Measurements from ENCODE around the gene KCNK15.
A peak's percentile ranks its signal among the peaks of the same experiment; 100 is the strongest.
"Not testable (repeated sequence)": the region's sequence is repeated elsewhere in the genome, so short reads cannot be mapped to it uniquely, and the experiment has no call there.

Gene KCNK15

DNA sequence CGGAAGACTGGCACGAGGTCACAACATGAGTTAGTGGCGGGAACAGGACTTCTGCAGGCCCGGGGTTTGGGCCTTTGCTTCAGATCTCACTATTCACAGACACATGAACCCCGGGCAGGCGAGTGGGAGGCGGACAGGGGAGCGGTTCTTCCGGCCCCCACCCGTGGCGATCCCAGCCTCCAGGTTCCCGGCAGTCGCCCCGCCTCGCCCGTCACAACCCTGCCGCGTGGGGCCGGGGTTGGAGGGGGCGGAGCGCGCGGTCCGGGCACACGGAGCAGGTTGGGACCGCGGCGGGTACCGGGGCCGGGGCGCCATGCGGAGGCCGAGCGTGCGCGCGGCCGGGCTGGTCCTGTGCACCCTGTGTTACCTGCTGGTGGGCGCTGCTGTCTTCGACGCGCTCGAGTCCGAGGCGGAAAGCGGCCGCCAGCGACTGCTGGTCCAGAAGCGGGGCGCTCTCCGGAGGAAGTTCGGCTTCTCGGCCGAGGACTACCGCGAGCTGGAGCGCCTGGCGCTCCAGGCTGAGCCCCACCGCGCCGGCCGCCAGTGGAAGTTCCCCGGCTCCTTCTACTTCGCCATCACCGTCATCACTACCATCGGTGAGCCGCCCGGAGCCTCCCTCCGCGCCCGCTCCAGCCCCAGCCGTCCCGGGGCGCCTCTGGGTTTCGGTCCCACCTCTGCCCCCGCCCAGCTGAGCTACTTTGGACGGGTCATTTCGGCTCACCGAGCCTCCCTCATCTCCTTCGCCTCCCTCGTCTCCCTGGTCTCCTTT, at the start of gene KCNK15:
KCNK15 (plus strand) TSS at position 268 of the 769 bp plus-strand sequence; CDS start at position 314, 46 bp downstream.
- no peak for DNase-seq (ENCODE audit: low spot score)

DNA sequence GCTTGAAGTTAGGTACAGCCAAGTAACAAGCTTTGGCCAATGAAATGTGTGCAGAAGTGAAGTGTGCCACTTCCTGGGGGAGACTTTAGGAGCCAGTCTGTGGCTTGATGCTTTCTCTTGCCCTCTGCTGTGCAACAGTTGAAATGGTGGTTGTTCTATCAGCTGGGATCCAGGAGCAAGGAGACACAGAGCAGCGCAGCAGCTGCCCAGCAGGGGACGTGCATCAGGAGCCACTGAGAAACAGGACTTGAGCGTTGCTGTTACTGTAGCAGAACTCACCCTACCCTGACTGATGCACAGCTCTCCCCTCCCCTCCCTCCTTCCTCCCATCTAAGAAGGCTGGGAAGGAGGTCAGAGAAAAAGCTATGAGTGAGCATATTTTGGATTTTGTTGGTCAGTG, 49.4 kb upstream of the KCNK15 start:
- DNase-seq (ENCODE audit: low spot score), result no peak

DNA sequence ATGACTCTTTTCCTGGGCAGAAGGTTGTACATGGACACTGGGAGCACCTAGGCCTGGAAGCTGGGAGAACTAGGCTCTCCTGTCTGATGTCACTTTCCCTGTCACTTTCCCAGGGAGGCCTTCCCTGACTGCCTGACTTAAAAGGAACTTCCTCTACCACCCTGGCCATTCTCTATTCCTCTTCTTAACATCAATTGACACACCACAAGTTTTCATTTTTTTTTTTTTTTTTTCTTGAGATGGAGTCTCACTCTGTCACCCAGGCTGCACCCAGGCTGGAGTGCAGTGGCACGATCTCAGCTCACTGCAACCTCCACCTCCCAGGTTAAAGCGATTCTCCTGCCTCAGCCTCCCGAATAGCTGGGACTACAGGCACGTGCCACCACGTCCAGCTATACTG, 48.6 kb upstream of the KCNK15 start:
- DNase-seq (ENCODE audit: low spot score), result not testable (repeated sequence)

- DNase-seq (ENCODE audit: low spot score), result no peak
Observed at GRCh38 chr20:44698351-44698750, 47.3 kb upstream of the KCNK15 start.

DNA sequence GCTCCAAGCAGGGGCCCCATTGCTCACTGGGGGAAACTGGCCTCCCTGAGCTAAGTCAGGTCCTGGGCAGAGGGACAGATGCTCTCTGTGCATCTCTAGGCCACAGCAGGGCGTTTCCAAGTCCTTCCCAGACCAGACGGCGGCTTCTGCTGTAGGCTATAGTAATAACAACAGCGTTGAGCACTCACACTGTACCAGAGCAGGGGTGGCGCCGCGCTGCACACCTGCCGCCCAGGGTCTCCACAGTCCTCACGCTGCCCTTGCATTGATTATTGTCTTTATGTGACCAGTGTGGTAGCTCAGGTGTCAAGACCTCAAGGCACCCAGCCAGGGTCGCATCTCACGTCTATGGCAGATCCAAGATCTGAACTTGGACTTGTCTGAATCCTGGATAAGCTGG, 45.4 kb upstream of the KCNK15 start:
- DNase-seq (ENCODE audit: low spot score), result no peak

DNA sequence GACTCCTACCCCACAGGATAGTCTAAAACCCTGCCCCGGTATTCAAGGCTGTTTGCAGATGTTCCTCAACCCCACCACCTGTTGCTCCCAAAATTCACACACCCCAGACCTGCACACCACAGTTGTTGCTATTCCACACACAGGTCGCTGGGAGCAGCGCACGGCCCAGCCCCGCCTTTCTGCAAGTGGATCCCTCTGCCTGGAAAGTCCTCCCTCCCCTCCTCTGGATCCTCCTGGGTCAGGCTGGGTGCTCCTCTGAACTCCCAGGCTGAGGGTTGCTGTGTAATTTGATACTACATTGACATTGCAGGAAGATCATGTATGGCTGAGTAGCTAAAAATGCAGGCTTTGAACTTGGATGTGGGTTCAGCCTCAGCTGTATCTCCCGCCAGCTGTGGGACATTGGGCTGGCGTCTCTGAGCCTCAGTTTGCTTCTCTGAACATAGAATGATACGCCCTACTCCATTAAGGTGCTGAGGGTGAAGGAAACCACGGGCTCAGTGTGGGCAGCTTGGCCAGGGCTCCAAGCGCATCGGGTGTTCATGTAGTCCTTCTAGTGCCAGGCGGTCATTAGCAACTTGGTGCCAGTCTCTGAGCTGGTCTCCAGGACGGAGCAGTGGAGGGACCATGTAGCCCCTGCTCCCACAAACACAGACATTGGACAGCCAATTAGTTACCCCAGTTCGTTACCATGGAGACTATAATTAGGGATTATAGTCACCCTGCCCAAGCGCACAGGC, 44.4 kb upstream of the KCNK15 start:
- no peak for DNase-seq (ENCODE audit: low spot score)

DNA sequence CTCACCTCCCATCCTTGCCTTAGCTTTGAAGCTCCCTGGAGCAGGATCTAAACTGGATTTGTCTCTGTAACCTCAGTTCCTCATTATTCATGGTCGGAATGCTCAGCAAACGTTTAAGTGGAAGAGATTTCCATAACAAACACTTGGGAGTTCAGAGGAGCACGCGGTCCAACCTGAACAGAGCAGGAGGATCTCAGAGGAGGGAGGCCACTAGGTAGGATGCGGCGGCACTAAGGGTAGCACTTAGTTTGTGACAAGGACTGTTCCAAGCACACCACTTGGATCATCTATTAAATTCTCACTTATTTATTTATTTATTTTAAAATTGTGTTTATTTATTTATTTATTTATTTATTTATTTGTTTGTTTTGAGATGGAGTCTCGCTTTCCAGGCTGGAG, 43.8 kb upstream of the KCNK15 start:
- no peak for DNase-seq (ENCODE audit: low spot score)

GRCh38 chr20:44702776-44703175, 42.9 kb upstream of the KCNK15 start:
- no peak for DNase-seq (ENCODE audit: low spot score)

DNA sequence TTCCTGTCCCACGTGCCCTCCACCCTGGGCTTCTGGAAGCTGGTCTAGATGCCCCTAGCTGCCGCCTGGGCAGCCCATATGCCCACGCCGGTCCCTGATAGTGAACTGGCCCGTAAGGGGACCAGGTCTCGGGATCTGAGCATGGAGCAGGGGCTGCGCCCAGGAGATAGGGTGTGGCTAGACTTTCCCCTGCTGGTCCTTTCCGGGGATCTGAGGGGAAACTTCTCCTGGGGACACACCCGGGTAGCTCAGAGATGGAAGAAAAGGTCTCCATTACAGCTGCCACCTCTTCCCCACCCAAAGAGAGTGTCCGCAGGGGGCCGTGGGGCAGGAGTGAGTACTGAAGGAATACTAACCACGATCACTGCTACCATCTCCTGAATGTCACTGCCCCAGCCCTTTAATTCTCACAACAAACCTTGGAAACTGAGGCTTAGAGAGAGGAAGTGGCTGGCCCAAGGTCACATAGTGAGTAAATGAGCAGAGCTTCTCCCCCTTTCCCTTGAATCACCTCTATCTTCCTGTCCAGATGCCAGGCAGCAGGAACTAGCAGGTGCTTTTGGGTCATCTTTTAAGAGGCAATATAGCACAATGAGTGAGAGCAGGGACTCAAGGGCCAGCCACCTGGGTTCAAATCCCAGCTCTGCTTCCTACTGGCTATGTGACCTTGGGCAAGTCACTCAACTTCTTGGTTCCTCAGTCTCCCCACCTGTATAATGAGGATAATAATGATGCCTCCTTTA, 42.3 kb upstream of the KCNK15 start:
- no peak for DNase-seq (ENCODE audit: low spot score)

DNA sequence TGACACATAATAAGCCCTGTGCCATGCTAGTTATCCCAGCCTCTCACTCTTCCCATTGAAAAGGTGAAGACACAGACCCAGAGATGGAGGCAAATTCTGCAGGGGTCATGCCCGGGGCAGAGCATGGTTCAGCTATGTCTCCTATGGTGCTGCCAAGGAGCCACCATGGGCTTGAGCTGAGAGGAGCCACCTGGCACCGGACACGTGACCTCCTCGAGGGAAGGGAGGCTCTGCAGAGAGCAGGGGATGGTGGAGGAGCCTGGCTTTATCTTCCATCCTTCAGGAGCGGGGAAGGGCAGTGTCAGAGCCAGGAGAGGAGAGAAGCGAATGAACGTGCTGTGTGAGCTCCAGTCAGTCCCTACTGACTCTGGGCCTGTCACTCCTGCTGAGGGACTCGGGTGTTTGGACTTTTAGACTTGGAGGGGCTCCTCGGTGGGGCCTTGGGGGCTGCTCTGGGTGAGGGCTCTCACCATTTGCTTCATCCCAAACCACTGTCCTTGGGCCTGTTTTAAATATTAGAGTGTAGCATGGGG, 41.6 kb upstream of the KCNK15 start:
- DNase-seq (ENCODE audit: low spot score), result no peak

DNA sequence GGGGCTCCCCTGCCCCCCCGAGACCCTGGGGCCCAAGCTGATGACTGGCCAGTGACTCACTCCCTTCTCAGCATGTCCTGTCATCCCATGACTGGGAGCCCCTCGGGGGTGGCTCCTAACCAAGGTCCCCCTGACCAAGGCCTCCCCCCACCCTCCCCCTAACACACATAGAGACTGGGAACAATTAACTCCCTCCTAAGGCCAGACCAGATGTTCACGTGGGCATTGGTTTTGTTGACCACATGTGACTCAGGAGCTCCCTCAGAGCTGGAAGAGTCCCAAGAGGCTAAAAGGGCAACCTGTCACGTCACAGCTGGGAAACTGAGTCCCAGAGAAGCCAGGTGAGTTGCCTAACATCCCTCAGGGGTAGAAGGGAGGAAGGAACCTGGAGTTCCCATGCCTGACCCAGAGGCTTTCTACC, 41.1 kb upstream of the KCNK15 start:
- no peak for DNase-seq (ENCODE audit: low spot score)

- no peak for DNase-seq (ENCODE audit: low spot score)
Observed at GRCh38 chr20:44705364-44706094, 40.1 kb upstream of the KCNK15 start.

- no peak for DNase-seq (ENCODE audit: low spot score)
Observed at GRCh38 chr20:44706301-44707017, 39.2 kb upstream of the KCNK15 start.

DNA sequence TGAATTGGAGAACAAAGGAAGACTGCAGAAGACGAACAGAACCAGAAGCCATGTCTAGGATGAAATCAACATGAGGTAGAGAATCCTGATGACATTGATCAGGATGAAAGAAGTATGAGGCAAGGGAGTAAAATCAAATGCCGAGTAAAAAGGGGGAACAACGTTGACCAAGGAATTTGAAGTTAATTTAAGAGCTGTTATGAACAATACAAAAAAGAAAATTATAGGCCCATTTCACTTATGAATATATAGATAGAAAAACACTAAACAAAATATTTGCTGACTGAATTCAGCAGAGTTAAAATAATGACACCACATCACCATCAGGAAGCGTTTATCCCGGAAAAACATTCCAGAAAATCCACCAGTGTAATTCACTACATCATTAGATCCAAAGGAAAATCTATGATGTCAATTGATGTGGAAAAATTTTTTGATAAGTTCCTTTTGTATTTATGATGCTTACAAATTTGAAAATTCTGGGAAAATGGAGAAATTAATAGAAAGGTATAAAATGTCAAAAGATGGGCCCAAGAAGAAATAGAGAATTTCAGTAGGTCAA, 38.6 kb upstream of the KCNK15 start:
- no peak for DNase-seq (ENCODE audit: low spot score)

- no peak for DNase-seq (ENCODE audit: low spot score)
Observed at GRCh38 chr20:44709380-44709779, 36.3 kb upstream of the KCNK15 start.

DNA sequence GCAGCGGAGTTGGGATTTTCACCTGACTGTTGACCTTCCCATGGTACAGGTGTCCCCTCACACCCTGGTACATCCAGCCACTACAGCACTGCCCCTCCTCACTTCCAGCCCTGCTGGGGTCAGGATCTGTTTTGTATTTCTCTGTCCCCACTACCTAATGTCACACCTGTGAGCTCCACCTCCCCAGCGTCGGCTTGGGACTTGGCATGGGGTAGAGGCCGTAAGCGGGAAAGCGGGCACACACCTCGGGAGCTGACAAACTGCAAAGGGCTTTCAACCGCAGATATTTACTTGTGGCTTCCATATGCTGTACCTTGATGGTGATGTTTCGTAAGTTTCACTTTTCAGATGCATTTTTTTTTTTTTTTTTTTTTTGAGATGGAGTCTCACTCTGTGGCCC, 35.9 kb upstream of the KCNK15 start:
- DNase-seq (ENCODE audit: low spot score), result no peak

- DNase-seq (ENCODE audit: low spot score), result no peak
Observed at GRCh38 chr20:44711237-44711636, 34.4 kb upstream of the KCNK15 start.

GRCh38 chr20:44714102-44714700, 31.5 kb upstream of the KCNK15 start:
- no peak for DNase-seq (ENCODE audit: low spot score)

DNA sequence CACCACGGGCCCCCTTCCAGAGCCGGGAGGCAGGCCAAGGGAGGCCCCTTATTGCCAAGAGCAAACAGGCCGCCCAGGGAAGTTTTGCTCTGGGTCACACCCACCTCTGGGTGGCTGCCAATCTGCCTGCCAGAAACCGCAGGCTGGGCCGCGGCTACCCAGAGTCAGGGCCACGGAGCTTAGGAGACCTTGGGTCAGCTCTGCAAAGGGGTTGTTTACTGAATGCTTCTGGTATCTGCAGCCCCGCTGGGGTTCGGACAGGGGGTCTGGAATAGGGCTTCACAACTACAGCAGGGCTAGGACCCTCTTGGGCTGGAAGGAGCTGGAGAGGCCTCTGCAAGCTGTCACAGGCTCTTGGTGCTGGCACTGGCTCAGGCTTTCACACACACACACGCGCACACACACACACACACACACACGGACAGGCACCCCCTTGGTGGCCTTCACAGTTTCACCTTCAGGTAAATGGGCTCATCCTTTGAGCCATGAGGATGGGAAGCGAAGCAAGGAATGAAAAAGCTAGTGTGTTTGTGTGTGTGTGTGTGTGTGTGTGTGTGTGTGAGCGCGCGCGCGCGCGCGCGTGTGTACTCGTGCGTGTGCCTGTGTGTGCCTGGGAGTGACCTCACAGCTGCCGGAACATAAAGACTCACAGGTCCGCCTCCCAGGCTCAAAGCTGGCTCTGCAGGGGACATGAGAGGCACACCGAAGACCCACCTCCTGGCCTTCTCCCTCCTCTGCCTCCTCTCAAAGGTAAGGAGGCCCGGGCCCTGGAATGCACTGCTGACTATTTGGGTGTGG, 30.8 kb upstream of the KCNK15 start, which contains the start of gene CCN5:
CCN5 (plus strand) TSS at position 669 of the 798 bp plus-strand sequence; CDS start at position 691, 22 bp downstream.
- DNase-seq (ENCODE audit: low spot score), result peak; percentile 62
